ENCODE results near the gene CHTF18. TPM values are rescaled to one million over a fixed set of nuclear protein-coding genes. Genes with fewer than 3 reads are reported as not detected.

CHTF18 gene
- total and polyA plus RNA-seq, 9 of the 15 experiments (the other 6 are each of a cell fraction or from before 2014, with no cell fraction given): 2.5 to 123 (median 17.0) TPM

GRCh38 chr16:772959-773358 lies 15.5 kb upstream of the CHTF18 start:
- Histone ChIP-seq H3K4me3 (no peak overlapping the region), H3K9ac (ENCODE audit: insufficient read depth in 1 of 2, low read depth in 2 of 2, low read length in 2 of 2) (no peak overlapping the region), H3K9me3 (replicated peaks; ENCODE audit: control insufficient read depth, insufficient read depth, low read depth, low read length) (no peaks in the 10 kb centered on the region), H3K79me2 (ENCODE audit: control insufficient read depth, insufficient read depth, low read length) (no peaks in the 10 kb centered on the region), H3K27me3 (ENCODE audit: control insufficient read depth in 2 of 2, insufficient read depth in 2 of 2, low read length in 2 of 2) (no peaks in the 10 kb centered on the region), H3K27ac (ENCODE audit: extremely low read depth, low read depth, low read length) (no peak overlapping the region), H3K4me1 (replicated peaks in 1 of 2; ENCODE audit: control insufficient read depth in 2 of 2, insufficient read depth in 2 of 2, low read length in 2 of 2) (peaks cover 0 to 62% of the 10 kb centered on the region in 2 experiments; a peak in 3 of 5 replicates), H3K36me3 (ENCODE audit: control insufficient read depth, insufficient read depth, low read length) (no peaks in the 10 kb centered on the region), H2AFZ (ENCODE audit: low read depth, low read length) (no peak overlapping the region), H3K4me2 (ENCODE audit: insufficient read depth, low read length) (no peak overlapping the region), H3K9me1 (ENCODE audit: control insufficient read depth, insufficient read depth, low read length) (peaks cover 2% of the 10 kb centered on the region), H4K20me1 (replicated peaks; ENCODE audit: control insufficient read depth, insufficient read depth, low read length) (no peaks in the 10 kb centered on the region)
- ATAC-seq: no peak
- intact Hi-C loops (cut with micrococcal nuclease) (no loop called here), in situ Hi-C loops (cut with MboI) (no loop called here)
- FAIRE-seq: no peak
- CTCF ChIA-PET (ENCODE audit: low intra/inter-chr PET ratio): no interaction called here
- no TSS peak for BruUV-seq (replicated peaks)
- TF ChIP-seq HLTF (IDR thresholded peaks at IDR 0.05): no peak
- TF ChIP-seq RBM34 (IDR thresholded peaks at IDR 0.05; ENCODE audit: borderline replicate concordance, insufficient read depth, low read length): no peak
- no peak for TF ChIP-seq KHSRP (IDR thresholded peaks at IDR 0.05)
- TF ChIP-seq TAF7 (tag; IDR thresholded peaks at IDR 0.05): no peak
- no peak for TF ChIP-seq NEUROD1 (IDR thresholded peaks at IDR 0.05; ENCODE audit: borderline replicate concordance, low read depth, low read length, partially characterized antibody)
- no peak for TF ChIP-seq ZNF668 (CRISPR knock-in tag; IDR thresholded peaks at IDR 0.05)
- no peak for TF ChIP-seq MNT (conservative IDR thresholded peaks at IDR 0.05)
- TF ChIP-seq XRCC5 (IDR thresholded peaks at IDR 0.05; ENCODE audit: low read depth, low read length): no peak
- no peak for TF ChIP-seq ZKSCAN8 (CRISPR knock-in tag; IDR thresholded peaks at IDR 0.05)
- TF ChIP-seq TCFL5 (CRISPR knock-in tag; conservative IDR thresholded peaks at IDR 0.05): no peak
- no peak for TF ChIP-seq ZNF695 (CRISPR knock-in tag; IDR thresholded peaks at IDR 0.05)
- no peak for TF ChIP-seq EZH2 (IDR thresholded peaks at IDR 0.05; ENCODE audit: borderline replicate concordance, low read depth, low read length)
- TF ChIP-seq BRCA1 (IDR thresholded peaks at IDR 0.05): no peak
- TF ChIP-seq BRCA1 (CRISPR knock-in tag; IDR thresholded peaks at IDR 0.05): no peak
- DNase-seq (ENCODE audit: extremely low read depth in 1 of 4, low spot score in 3 of 4): no peak
- POLR2A ChIA-PET: interaction anchor here (1.0 to 2.4 kb wide), 6 partner anchors 9 to 48 kb away, joined by 3 to 11 read pairs (median 3); partner anchors contain the start of gene MSLN
- 53% methylated on average over 13 of the region's 18 CpGs for WGBS (ENCODE audit: insufficient coverage, low coverage, missing lambda C conversion rate)
